HepG2 (cell line): ENCODE data around the gene ULK4. TPM values are rescaled to one million over a fixed set of nuclear protein-coding genes. Genes with fewer than 3 reads are reported as not detected.

ENCODE experiments used
- CBX5 ChIP-seq: sonication (generic); formaldehyde crosslinking; IDR thresholded peaks from 2 replicates; pipeline ENCODE4 v1.4.0; 2020; ENCODE audit warnings: missing genetic modification reagents, borderline replicate concordance
- CSRNP1 ChIP-seq: sonication (generic); formaldehyde crosslinking; IDR thresholded peaks from 2 replicates; pipeline ENCODE4 v1.8.1; 2023; ENCODE audit warnings: mild to moderate bottlenecking, missing genetic modification reagents
- ESRRA ChIP-seq: sonication (generic); formaldehyde crosslinking; IDR thresholded peaks from 2 replicates; pipeline ENCODE4 v1.5.1; 2020; ENCODE audit warnings: mild to moderate bottlenecking, low read depth, missing genetic modification reagents
- HNRNPL ChIP-seq: fragments of 200-400 bp; formaldehyde crosslinking; IDR thresholded peaks from 2 replicates; pipeline ENCODE4 v1.6.1; 2017; ENCODE audit warnings: mild to moderate bottlenecking, low read depth, low read length
- LRRFIP1 ChIP-seq: sonication (generic); formaldehyde crosslinking; conservative IDR thresholded peaks from 2 replicates; pipeline ENCODE4 v1.4.0; 2020; ENCODE audit warnings: missing genetic modification reagents
- MEF2D ChIP-seq: sonication (generic); formaldehyde crosslinking; IDR thresholded peaks from 2 replicates; pipeline ENCODE4 v1.5.1; 2020; ENCODE audit warnings: mild to moderate bottlenecking, missing genetic modification reagents
- POLR2G ChIP-seq: fragments of 200-400 bp; formaldehyde crosslinking; IDR thresholded peaks from 2 replicates; pipeline ENCODE4 v1.6.1; 2018; ENCODE audit warnings: mild to moderate bottlenecking, low read depth, low read length, moderate library complexity
- PREB ChIP-seq: sonication (generic); formaldehyde crosslinking; IDR thresholded peaks from 2 replicates; pipeline ENCODE4 v1.4.0; 2020; ENCODE audit warnings: missing genetic modification reagents
- SALL2 ChIP-seq: sonication (generic); formaldehyde crosslinking; IDR thresholded peaks from 2 replicates; pipeline ENCODE4 v1.8.1; 2023; ENCODE audit warnings: mild to moderate bottlenecking, missing genetic modification reagents, inconsistent platforms
- SMARCE1 ChIP-seq: fragments of 450-650 bp; IDR thresholded peaks from 2 replicates; pipeline ENCODE4 v1.6.1; 2017; ENCODE audit warnings: borderline replicate concordance
- ZEB1 ChIP-seq: IDR thresholded peaks from 2 replicates; pipeline ENCODE4 v1.6.1; 2012; ENCODE audit warnings: mild to moderate bottlenecking, low read depth, inconsistent platforms; ENCODE audit not compliant: insufficient replicate concordance
- ZNF136 ChIP-seq: sonication (generic); formaldehyde crosslinking; IDR thresholded peaks from 2 replicates; pipeline ENCODE4 v1.8.1; 2022; ENCODE audit warnings: low read depth, mild to moderate bottlenecking, moderate library complexity, missing genetic modification reagents
- ZNF292 ChIP-seq: sonication (generic); formaldehyde crosslinking; IDR thresholded peaks from 2 replicates; pipeline ENCODE4 v1.8.1; 2022; ENCODE audit warnings: mild to moderate bottlenecking, low read depth, missing genetic modification reagents, borderline replicate concordance
- ZNF547 ChIP-seq: sonication (generic); formaldehyde crosslinking; IDR thresholded peaks from 2 replicates; pipeline ENCODE4 v1.5.1; 2020; ENCODE audit warnings: mild to moderate bottlenecking, missing genetic modification reagents
- ZNF615 ChIP-seq: sonication (generic); formaldehyde crosslinking; IDR thresholded peaks from 2 replicates; pipeline ENCODE4 v1.5.0; 2020; ENCODE audit warnings: mild to moderate bottlenecking, missing genetic modification reagents, borderline replicate concordance
- ZNF629 ChIP-seq: sonication (generic); formaldehyde crosslinking; conservative IDR thresholded peaks from 2 replicates; pipeline ENCODE4 v1.5.0; 2020; ENCODE audit warnings: missing genetic modification reagents
- ZNF691 ChIP-seq: sonication (generic); formaldehyde crosslinking; IDR thresholded peaks from 2 replicates; pipeline ENCODE4 v1.4.0; 2020; ENCODE audit warnings: missing genetic modification reagents, low read depth, mild to moderate bottlenecking, borderline replicate concordance
- ZNF713 ChIP-seq: sonication (generic); formaldehyde crosslinking; IDR thresholded peaks from 2 replicates; pipeline ENCODE4 v1.4.0; 2020; ENCODE audit warnings: mild to moderate bottlenecking, missing genetic modification reagents
- ZNF737 ChIP-seq: sonication (generic); formaldehyde crosslinking; IDR thresholded peaks from 2 replicates; pipeline ENCODE4 v1.5.0; 2020; ENCODE audit warnings: missing genetic modification reagents, mild to moderate bottlenecking, borderline replicate concordance
- ZSCAN22 ChIP-seq: sonication (generic); formaldehyde crosslinking; IDR thresholded peaks from 2 replicates; pipeline ENCODE4 v1.4.0; 2020; ENCODE audit warnings: mild to moderate bottlenecking, missing genetic modification reagents
- polyA plus RNA-seq, 8 experiments: library from polyadenylated mRNA; depleted of rRNA in 3 of 8; stranded (reverse) in 7 of 8; unstranded in 1 of 8; fragments of >200 nt; fragmentation: Illumina TruSeq in 4 of 8; extraction: Trizol in 4 of 8; gene quantifications; 2 replicates each; pipeline versions ENCODE4 v1.2.1 to v1.2.3, GENCODE V29; 2011 to 2016; ENCODE audit warnings: low read depth in 4 of 8, missing spikeins in 1 of 8, mixed read lengths in 1 of 8; ENCODE audit not compliant: insufficient read depth in 1 of 8
- total RNA-seq, 5 experiments: library from RNA; depleted of rRNA; stranded (reverse); fragments of >200 nt; fragmentation: Illumina TruSeq; extraction: Trizol; gene quantifications; 2 replicates each; pipeline ENCODE4 v1.2.3, GENCODE V29; 2016; ENCODE audit warnings: low read depth in 1 of 5
- TF ChIP-seq, protein P1 (sequence below): sonication (generic); formaldehyde crosslinking; IDR thresholded peaks from 2 replicates; pipeline ENCODE4 v1.5.0; 2020; ENCODE audit warnings: mild to moderate bottlenecking, missing genetic modification reagents

ULK4 gene
- total and polyA plus RNA-seq, 2 of the 13 experiments (the other 11 are each of a cell fraction or from before 2014, with no cell fraction given): 6.7 to 11.8 TPM

- TF ChIP-seq LRRFIP1: no peak
- TF ChIP-seq ZSCAN22 (CRISPR knock-in tag): no peak
- no peak for TF ChIP-seq MEF2D (CRISPR knock-in tag)
- no peak for TF ChIP-seq ZNF292
- TF ChIP-seq ZNF737 (CRISPR knock-in tag): no peak
- TF ChIP-seq ESRRA (CRISPR knock-in tag): no peak
- TF ChIP-seq SMARCE1: no peak
- TF ChIP-seq ZNF713 (CRISPR knock-in tag): no peak
- peak; percentile 67; the same call in 1 of the 2 replicates for TF ChIP-seq HNRNPL
- peak; percentile 76; the same call in 1 of the 2 replicates for TF ChIP-seq ZNF615 (CRISPR knock-in tag)
- TF ChIP-seq POLR2G: no peak; the same call in 1 of the 2 replicates
- TF ChIP-seq PREB (CRISPR knock-in tag): no peak
- no peak for TF ChIP-seq ZNF547 (CRISPR knock-in tag)
- TF ChIP-seq ZNF691 (CRISPR knock-in tag): no peak
- TF ChIP-seq CBX5: peak; percentile 44; the same call in 1 of the 2 replicates
- no peak for TF ChIP-seq CSRNP1
- TF ChIP-seq, protein P1, sequence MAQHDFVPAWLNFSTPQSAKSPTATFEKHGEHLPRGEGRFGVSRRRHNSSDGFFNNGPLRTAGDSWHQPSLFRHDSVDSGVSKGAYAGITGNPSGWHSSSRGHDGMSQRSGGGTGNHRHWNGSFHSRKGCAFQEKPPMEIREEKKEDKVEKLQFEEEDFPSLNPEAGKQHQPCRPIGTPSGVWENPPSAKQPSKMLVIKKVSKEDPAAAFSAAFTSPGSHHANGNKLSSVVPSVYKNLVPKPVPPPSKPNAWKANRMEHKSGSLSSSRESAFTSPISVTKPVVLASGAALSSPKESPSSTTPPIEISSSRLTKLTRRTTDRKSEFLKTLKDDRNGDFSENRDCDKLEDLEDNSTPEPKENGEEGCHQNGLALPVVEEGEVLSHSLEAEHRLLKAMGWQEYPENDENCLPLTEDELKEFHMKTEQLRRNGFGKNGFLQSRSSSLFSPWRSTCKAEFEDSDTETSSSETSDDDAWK (CRISPR knock-in tag): no peak
- peak; percentile 39; the same call in 1 of the 2 replicates for TF ChIP-seq SALL2
- 0 out of 2 replicates have a peak, but pooled peaks have one; percentile 37 for TF ChIP-seq ZNF629 (CRISPR knock-in tag)
- no peak for TF ChIP-seq ZEB1
- no peak for TF ChIP-seq ZNF136 (CRISPR knock-in tag)
These were observed 714.6 kb downstream of the ULK4 start (continued) for GRCh38 chr3:41247055-41248004.
